Measurements from ENCODE around the gene SCD5.

Gene SCD5

DNA sequence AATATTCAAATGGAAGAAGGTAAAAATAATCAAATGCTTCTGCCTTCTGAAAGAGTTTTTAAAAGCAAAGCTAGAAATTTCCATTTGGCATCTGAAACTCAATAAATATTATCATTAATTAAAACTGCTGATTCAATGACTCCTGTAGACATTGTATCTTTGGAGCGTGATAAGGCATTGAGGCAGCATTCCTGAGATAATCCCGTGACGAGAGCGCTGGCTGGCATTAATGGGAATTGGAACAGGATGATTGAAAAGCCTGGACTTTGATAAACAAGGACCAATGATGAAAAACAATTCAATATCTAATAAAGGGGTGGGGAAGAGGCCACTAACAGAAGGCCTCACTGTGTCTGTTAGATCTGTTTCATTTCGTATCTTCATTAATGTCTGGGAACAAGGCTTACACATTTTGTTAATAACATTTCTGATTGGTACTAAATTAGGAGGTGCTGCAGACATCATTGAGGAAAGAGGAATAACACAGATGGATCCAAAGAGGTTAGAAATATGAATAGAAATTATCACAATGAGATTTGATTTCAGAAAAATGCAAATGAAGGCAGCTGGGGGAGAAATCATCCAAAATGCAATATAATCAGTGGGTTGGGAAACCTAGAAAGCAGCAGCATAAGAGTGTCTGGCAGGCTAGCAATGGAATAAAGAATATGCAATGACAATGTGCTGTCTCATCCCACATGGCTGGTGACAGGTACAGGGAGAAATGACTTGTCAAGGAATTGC, 102.3 kb downstream of the SCD5 start:
- TF ChIP-seq, protein P1, sequence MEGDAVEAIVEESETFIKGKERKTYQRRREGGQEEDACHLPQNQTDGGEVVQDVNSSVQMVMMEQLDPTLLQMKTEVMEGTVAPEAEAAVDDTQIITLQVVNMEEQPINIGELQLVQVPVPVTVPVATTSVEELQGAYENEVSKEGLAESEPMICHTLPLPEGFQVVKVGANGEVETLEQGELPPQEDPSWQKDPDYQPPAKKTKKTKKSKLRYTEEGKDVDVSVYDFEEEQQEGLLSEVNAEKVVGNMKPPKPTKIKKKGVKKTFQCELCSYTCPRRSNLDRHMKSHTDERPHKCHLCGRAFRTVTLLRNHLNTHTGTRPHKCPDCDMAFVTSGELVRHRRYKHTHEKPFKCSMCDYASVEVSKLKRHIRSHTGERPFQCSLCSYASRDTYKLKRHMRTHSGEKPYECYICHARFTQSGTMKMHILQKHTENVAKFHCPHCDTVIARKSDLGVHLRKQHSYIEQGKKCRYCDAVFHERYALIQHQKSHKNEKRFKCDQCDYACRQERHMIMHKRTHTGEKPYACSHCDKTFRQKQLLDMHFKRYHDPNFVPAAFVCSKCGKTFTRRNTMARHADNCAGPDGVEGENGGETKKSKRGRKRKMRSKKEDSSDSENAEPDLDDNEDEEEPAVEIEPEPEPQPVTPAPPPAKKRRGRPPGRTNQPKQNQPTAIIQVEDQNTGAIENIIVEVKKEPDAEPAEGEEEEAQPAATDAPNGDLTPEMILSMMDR (conservative IDR thresholded peaks at IDR 0.05): no peak
- no peak for TF ChIP-seq ZFX (IDR thresholded peaks at IDR 0.05)

DNA sequence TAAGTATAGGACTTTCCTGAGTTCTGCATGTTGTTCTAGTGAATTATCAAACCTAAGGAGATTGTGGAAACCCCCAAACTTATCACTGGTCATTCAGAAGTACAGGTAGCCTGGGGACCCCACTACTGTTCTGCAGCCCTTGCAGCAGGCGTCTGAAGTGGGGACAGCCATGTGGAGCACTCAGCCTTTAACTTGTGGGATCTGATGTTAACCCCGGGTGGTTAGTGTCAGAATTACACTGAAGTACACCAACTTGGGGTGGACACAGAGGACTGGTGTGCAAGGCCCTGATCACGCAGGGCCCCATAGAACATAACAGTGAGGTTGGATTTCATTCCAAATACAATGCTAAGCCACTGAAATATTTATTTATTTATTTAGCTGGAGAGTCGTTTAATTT, 103.7 kb downstream of the SCD5 start:
- TF ChIP-seq, protein P1 (conservative IDR thresholded peaks at IDR 0.05): no peak
- no peak for TF ChIP-seq ZFX (IDR thresholded peaks at IDR 0.05)
- H3K27ac ChIP-seq: no peak overlapping the region

More for the DNA sequence above, 102.3 kb downstream of the SCD5 start:
- no peak overlapping the region for H3K27ac ChIP-seq

DNA sequence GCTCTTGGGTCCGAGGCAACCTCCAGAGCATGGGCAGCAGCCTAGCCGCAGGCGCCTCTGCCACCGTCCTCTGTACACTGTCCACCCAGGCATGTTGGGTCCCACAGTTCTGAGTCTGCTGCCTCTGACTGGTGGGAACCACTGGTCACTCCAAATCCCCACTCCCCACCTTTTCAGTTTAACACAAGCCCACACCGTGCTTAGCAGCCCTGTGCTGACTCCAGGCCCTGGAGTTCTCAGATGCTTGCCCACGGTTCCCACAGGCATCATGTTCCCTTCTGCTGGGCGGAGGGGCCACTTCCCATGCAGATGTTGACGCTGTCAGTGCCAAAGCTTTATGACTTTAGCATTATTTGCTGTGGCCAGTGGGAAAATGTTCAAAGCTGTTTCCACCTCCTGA, 104.5 kb downstream of the SCD5 start:
- H3K27ac ChIP-seq: no peak overlapping the region
- TF ChIP-seq, protein P1 (conservative IDR thresholded peaks at IDR 0.05): no peak
- no peak for TF ChIP-seq ZFX (IDR thresholded peaks at IDR 0.05)

DNA sequence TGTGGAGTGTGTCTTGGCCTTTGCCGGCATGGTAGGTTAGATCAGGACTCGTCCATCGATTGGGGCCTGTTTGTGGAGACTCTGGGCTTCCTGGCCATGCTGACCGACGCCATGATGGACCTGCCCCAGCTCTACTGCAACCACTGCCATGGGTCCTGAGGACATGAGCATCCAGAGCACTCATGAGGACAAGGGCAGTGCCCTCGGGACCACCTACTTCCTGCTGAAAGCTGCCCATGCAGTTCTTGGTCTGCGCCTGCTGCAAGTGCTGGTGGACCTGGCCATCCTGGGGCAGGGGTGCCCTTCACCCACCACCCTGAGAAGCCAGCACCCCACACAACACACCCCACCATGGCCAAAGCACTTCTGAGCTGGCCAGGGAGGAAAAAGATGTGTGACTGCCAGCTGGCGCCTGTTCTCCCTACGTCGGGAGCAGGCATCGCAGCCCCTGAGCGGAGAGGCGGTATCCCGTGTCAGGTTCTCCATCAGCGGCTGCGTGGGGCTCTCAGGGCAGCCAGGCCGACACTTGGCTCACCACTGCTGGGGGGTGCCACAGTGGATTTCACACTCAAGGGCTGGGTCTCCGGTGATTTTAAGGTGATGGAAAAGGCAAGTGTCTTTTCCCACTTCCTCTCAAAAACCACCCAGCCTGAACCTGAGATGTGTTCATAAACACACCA, 106.4 kb downstream of the SCD5 start:
- no peak overlapping the region for H3K27ac ChIP-seq
- TF ChIP-seq ZFX (IDR thresholded peaks at IDR 0.05): no peak
- TF ChIP-seq, protein P1 (conservative IDR thresholded peaks at IDR 0.05): no peak

DNA sequence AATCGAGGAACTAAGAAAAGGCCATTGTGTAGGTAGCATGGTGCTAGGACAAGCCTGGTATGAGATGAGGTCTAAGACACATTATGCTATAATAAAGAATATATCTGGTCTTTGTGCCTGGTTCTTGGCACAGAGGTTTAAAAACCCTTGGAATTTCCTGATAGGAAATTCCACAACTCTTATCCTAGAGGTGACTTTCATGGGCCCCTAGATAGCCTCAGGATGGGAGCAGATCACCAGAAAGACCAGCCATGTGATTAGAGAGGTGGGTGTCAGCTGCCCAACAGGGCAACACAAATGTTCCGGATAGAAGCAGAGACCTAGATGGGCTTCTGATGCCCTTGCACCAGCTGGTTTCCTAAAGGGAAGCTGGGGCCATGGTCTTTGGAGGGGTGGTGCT, 107.2 kb downstream of the SCD5 start:
- no peak overlapping the region for H3K27ac ChIP-seq
- TF ChIP-seq, protein P1 (conservative IDR thresholded peaks at IDR 0.05): no peak
- TF ChIP-seq ZFX (IDR thresholded peaks at IDR 0.05): no peak

DNA sequence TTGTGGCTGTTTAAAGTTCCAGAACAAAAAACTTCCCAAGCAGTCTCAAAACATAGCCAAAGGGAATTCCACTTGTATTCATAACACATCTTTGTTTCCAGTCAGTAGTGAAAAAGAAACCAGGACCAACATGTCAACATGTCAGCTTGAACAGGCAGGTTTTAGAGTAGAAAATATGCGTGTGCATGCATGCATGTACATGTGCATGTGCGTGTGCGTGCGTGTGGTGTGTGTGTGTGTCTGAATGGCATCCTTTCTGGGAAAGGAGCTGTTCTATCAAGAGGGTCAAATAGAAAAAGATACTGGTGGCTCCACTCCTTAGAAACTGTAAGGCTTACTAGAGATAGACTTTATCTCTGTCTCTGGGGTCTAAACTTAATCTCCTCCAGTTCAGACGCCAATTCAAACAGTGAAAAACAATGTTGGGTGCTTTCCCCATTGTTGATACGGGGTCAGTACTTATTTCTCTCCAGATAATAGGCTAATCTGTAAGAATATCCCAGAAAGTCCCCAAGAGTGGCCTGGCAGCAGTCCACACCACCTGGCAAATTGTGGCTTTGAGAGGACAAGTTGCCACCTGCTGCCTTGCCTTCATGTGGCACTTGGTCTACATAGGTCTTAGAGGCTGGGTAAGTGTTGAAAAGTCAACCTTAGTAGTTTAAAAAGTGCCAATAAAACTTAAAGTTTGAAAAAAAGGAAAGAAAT, 110.4 kb downstream of the SCD5 start:
- TF ChIP-seq ZFX (IDR thresholded peaks at IDR 0.05): no peak
- TF ChIP-seq, protein P1 (conservative IDR thresholded peaks at IDR 0.05): no peak
- H3K27ac ChIP-seq: no peak overlapping the region

DNA sequence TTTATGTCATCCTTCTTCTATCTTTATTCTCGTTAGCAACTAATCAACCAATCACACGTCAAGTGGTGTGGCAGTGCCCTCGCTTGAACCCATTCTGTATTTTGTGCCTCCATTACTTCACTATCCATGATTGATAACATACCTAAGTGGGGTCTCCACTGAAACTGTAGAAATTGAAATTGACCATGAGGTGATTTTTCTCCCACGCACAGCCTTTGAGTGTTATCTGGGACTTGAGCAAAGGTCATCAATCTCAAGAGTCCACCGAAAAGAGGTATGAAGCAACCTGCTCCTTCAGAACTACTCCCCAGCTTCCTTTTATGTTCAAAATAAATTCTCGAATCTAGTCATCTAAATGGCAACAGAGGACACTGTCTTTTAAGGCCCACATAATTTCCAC, 111.1 kb downstream of the SCD5 start:
- H3K27ac ChIP-seq: no peak overlapping the region
- TF ChIP-seq, protein P1 (conservative IDR thresholded peaks at IDR 0.05): no peak
- no peak for TF ChIP-seq ZFX (IDR thresholded peaks at IDR 0.05)
